HG02763 (cell line): ENCODE measurements around the gene NF1.
A peak's percentile ranks its signal among the peaks of the same experiment; 100 is the strongest.
"Not testable (repeated sequence)": the region's sequence is repeated elsewhere in the genome, so short reads cannot be mapped to it uniquely, and the experiment has no call there.

ENCODE experiments used
- ATAC-seq: cut with Tn5 transposase; IDR thresholded peaks from one replicate; pipeline ENCODE4 v1.9.1; 2021; ENCODE audit warnings: mild to moderate bottlenecking, moderate library complexity; ENCODE audit not compliant: unreplicated experiment

NF1 gene

DNA sequence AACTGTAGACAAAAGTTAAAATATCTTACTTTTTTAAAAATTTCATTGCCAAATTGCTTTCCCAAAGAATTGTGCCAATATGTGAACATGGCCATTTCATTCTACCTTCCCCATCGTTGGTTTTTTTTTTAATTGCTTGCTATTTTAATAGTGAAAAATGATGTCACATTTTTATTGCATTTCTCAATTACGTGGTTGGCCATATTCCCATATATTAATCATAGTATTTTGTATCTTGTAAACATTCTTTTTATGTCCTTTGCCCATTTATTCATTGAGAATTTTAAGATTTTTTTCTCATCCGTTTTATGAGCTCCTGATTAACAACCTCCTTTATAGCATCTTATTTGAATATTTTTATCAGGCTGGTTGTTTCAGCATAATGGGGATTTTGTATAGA, 195.0 kb downstream of the NF1 start:
- ATAC-seq: no peak

DNA sequence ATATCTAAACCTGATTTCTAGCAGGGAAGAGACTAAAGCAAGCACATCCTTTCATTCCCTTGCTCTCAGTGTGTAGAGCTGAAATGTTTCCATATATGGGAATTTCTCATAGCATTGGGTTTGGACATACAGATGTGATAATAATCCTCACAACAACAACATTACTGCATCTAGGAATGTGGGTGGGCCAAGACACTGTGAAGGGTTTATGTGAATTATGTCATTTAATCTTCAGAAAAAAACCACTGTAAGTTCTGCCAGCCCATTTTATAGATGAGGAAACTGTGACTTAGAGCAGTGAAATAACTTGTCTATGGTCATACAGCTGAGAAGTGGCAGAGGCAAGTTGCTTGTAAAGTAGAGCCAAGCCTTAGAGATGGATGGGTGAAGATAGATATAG, 197.0 kb downstream of the NF1 start:
- ATAC-seq: no peak

DNA sequence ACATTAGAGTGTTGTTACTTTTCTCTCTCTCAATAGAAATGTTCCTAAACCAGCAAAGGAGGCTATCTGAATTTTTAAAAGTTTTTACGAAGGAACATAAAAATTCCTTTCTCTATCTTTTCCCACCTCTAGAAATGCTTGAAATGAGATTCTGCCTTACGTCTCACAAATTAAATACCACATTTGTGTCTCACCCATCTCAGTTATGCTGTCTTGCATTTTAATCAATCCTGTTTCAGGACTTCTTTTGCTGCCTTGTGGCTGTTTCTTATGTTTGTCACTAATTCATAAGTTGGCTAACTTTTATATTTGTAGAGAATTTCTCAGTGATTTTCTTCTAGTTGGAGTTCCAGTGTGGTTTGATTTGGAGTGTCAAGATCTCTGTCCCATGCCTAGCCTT, 198.8 kb downstream of the NF1 start:
- no peak for ATAC-seq

DNA sequence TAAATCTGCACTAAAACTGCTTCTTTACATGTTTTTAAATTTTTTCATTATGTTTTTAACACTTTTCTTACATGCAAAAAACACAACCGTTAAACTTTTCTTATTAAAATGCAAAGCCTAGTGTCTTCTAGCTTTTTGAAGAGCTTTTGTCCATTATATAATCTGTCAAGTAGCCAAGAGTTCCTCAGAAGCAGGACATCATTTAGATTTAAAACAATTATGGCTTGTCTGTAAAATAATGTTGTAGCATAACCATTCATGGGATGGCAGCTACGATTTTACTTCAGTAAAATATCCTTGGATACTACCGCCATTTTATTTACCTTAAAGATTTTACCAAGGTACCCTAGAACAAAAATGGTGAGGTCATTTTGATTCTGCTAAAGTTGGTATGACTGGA, 199.5 kb downstream of the NF1 start:
- ATAC-seq: no peak

DNA sequence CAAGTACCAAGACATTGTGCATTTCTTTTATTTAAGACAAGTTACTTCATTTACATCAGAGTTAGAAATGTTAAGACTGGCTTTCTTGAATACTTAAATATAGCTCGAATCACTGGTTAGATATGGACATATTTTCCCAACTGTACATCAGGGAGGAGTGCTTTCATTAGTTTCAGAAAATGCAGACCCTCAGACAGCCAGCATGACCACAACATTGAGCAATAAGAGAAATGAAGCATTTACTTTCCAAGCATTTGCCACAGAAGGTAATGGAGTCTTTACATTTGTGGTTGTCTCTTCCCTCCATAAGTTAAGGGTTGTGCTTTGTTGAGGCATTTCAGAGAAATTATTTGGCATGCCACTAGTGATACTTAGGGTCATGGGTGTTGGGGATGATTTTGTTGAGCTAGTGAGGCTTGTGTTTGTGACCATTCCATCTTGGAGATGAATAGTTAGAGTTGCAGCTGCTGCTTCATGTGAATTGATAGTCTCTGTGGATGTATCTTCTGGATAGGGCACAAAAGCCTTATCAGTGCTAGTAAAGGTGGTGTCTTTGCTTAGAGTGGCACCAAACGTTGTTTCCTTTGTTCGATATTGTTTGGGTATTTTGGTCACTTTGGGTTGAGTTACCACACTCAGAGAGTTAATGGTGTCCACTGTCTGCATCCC, 200.2 kb downstream of the NF1 start:
- ATAC-seq: no peak

DNA sequence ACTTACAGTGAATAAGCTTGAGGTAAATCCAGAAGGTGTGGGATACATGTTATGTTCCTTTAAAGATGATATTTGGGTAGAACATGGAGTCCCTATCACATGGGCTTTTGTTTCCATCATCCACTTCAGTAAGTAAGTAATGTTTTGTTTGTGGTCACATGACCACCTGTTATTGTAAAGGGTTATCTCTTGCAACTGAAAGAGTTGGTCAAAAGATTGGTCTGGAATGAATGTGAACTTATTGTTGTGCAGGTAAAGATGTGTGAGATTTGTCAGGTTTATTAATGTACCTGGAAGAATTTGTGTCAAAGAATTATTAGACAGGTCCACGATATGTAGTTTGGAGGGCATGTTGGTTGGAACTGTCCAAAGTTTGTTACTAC, 200.7 kb downstream of the NF1 start:
- ATAC-seq: no peak

DNA sequence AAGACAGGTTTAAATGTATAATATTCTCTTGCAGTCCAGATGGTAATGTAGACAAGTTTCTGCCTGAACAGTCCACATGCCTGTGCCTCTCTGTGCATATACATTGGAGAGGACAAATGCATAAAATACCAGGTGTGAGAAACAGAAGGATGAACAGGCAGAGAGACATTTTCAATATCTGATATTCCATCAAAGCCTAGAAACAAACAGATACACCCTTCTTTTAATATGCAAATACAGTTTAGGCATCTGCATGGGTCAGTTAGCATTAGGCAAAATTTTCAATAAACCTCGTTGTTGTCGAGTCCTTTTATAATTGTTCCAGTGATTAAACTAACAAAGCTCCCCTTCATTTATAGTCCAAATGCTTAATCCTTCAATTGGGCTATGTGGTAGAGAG, 201.4 kb downstream of the NF1 start:
- no peak for ATAC-seq

DNA sequence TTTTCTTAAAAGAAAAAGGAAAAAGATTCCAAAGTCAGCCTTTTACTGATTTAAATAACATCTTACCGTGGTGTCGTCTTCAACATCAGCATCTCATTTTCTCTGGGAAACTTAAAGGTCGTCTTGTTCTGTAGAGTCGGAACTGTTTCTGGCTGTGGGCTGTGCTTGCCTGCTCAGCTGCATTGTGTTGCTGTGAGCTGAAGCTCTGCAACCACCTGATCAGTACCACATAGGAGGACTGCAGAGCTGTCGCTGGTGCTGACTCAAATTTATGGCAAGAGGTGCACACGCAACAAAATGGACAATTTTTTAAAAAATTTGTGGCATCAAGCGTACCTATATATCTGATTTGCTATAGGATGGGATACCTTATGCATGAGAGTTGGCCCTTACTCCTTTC, 202.3 kb downstream of the NF1 start, which contains the start of gene OMG:
Gene OMG, minus strand, starts transcription at position 150 of the 400 bp plus-strand sequence. CDS start 908 bp downstream, outside the sequence.
- no peak for ATAC-seq

DNA sequence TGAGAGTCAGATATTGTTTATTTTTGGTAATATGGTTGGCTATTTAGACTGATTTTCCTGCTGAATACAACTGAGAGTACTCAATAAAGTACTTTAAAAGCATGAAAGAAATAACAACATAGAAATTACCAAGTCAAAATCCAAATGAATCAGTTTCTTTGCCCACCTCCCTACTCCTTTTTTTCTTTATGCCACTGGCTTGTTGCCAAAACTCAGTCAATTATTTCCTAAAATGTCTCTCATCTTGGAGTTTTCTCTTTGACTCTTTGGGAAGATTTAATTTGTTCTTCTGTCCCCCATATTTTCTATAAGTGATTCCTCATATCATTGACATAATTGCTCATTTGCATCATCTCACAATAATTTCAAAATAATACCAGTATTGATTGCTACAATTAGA, 204.8 kb downstream of the NF1 start:
- no peak for ATAC-seq

DNA sequence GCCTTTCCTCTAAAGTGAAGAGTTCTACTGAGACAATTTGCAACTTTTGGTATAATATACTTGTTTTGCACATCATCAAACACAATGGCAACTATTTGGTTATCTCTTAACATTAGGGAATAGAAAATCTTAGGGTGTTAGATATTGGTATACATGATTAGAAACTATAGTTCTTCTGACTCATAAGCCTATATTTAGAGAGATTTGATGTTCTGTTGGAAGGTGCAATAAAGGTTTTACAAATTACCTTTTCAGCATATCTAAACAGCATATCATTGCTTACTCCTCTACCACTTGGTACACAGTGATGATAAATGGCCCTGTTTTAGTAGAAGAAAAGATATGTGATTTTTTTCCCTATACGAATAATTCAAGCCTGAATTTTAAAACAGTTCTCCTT, 212.9 kb downstream of the NF1 start:
- no peak for ATAC-seq

DNA sequence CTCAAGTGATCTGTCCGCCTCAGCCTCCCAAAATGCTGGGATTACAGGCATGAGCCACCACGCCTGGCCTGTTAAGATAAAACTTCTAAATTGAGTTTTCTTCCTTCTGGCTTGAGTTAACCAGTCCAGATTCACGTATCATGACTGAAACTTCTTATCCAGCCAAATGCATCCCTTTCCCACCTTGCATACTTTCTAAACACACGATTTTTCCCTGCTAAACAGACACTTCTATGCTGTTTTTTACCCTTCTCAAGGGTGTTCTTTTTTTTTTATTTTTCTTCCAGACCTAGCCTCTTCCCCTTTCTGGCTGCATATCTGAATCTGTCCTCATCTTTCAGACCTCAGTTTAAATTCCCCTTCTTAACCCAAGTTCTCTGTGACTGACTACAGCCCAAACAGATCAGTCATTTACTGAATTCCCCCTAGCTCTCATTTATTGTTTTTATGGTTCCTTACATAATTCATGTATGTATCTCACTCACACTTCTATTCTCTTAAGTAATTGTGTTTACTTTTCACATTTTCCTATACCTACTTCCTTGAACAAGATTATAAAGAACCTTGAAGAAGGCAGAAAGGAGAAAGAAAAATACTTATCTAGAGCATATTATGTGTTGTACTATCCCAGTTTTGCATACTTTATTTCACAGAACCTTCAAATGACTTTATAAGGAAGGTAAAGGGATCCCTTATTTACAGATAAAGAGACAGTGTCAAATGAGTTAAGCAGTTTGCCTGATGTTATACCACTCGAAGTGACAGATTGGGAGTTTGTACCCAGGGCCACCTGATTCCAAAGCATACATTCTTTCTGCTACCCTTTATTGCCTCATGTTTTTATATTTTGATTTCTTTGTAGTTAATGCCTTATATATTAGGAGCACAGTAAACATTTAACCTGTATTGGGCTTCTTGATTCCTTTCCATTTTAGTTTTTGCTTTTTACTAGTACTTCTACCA, 213.9 kb downstream of the NF1 start:
- ATAC-seq: no peak

DNA sequence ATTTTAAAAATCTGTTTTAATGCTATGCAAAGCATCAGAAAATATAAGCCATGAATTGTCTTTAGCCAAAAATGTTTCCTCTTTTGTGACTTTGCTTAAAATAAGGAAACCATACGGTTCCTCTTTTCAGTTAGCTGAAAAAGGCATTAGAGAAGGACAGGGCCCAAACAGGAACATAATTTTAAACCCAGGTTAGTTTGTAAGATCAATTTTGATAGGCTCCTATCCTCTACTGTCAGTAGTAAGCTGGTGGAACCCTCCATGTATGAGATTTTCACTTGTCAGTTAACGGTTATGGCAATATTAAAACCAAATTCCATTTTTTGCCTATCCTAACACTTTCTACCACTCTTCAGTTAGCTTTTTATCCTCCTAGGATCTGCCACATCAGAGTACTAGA, 214.8 kb downstream of the NF1 start:
- ATAC-seq: no peak

DNA sequence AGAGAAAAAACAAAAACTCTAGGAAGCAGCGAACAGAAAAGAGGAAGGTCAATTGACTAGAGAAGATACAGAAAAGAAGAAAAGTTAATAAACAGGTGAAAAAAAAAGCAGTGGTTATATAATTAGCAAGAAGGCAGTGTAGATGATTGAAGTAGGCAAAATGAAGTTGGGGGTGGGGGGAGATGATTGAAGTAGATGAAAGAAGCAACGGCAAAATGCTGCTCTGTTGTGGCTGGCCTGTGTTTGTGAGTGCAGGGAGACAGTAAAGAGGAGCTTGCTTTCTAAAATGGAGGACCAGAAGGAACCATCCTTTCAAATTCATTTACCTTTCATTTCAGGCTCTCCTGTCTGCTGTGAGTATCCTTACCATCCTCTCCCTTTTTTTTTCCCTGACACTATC, 215.5 kb downstream of the NF1 start:
- no peak for ATAC-seq

DNA sequence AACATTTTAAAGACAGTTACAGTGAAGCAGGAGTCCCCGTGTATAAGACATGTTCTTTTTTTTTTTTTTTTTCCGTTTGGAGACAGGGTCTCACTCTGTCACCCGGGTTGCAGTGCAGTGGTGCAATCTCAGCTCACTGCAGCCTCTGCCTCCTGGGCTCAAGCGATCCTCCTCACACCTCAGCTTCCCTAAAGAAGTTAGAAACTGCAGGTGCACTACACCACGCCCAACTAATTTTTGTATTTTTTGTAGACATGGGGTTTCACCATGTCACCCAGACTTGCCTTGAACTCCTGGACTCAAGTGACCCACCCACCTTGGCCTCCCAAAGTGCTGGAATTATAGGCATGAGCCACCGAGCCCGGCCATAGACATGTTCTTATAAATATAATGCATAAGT, 216.1 kb downstream of the NF1 start:
- no peak for ATAC-seq

DNA sequence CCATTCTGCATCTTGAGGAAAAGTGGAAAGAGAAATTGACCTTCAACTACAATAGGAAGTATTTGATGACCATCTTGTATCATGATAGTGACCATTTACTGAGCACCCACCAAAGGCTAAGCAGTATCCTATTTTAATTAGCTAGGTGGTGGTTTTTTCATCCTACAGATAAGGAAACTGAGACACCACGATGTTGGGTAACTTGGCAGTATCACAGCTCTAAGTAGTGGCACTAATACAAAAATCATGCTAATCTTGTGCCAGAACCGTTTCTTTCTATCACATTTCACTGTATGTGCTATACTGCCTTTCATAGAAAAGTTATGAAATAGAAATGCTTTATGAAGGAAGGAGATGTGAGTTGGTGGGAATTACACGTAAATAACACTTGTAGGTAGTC, 216.7 kb downstream of the NF1 start:
- ATAC-seq: no peak

DNA sequence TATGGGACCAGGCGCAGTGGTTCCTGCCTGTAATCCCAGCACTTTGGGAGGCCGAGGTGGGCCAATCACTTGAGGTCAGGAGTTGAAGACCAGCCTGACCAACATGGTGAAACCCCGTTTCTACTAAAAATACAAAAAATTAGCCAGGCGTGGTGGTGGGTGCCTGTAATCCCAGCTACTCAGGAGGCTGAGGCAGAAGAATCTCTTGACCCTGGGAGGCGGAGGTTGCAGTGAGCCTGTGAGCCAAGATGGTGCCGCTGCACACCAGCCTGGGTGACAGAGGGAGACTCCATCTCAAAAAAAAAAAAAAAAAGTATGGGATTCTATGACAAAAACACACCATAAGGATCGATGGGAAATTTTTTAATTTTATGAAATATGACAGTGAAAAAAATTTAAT, 217.4 kb downstream of the NF1 start:
- ATAC-seq: not testable (repeated sequence)

DNA sequence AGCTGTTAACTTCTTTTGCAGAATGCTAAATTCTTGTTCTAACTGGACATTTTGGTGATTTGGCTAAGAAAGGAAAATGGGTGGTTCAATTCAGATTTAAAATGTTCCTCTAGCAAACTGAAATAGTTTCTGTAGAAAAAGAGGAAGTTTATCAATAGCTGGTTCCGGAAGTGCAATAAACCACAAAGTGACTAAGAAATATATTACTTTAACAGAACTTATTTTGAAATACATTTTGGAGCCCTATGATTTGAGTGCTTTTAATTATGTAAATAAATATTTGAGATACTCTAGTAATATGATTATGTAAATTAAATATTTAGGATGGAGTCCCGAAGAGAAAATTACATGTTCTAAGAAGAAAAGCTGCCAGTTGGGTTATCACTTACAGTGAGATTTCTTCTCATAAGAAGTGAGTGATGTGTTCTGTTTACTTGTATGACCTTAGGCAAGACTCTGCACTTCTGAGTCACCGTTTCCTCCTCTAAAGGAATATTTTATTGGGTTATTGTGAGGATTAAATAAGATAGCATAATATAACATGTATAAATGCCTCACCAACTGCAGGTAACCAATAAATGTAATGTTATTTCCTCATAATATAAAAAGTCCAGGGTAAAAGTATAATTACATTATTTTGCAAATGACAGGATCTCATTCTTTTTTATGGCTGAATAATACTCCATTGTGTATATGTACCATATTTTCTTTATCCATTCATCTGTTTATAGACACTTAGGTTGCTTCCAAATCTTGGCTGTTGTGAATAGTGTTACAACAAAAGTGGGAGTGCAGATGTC, 219.4 kb downstream of the NF1 start, which contains the start of gene EVI2B:
Gene EVI2B, minus strand, starts transcription at position 73 of the 800 bp plus-strand sequence. CDS start 8,445 bp downstream, outside the sequence.
- ATAC-seq: no peak

DNA sequence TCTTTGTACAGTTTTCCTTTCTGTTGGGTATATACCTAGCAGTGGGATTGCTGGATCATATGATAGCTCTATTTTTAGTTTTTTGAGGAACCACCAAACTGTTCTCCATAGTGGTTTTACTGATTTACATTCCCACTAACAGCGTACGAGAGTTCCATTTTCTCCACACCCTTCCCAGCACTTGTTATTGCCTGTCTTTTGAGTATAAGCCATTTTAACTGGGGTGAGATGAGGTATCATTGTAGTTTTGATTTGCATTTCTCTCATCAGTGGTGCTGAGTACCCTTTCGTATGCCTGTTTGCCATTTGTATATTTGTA, 220.0 kb downstream of the NF1 start:
- ATAC-seq: no peak

DNA sequence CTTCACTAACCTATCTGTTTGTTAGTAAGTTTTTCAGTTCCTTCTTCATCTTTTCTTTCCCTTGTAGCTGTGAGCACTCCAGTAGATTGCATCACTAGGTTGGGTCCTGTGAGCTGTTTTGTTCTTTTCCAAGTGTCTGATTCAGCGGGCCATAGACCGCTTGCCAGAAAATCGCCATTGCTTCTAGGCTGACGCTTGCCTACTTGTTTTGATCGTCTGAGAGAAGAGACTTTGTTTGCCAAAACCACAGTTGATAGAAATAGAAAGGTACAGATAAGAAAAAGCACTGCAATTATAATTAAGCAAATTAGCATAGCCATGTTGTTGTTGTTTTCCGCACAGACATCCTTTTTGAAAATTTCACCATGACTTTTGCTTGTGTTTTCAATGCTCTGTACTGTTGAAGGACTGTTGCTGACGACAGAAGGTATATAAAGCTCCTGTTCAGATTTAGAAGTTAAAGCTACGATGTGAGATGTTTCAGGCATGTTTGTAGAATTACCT, 223.6 kb downstream of the NF1 start:
- ATAC-seq: peak; percentile 41

DNA sequence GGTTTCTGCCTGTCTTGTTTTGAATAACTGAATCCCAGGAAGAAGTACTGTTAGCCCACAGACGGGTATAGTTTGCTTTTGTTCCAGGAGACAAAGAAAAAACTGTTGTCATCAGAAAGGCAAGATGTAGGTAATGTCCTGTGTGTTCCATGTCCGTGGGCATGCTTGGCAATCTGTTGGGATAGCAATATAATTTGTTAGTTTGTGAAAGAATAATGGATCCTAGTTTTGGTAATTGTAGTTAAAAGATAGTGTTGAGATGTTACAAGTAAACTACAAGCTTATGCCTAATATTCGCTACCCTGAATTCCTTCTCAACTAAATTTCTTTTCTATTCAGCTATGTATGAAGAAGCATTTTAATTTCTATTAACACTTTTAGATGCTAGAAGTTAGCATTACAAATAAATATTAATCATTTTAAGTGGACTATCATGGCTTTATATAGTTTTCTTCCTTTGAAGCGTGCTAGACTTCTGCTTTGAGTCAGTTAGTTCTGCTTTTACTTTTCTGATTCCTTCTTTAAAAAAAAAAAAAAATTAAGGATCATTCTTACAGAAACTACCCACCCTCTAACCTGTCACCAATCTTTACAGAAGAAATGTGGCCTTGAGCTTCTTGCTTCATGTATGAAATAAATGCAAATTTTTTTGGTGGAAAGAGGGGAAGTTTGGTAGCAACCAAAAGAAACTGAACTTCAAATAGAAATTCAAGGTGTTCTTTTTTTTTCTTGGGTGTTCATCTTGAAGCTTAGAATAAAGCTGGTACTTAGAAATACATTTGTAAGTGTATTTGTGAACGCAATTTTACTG, 224.3 kb downstream of the NF1 start:
- no peak for ATAC-seq
